Tibial nerve (tissue), 4 donors: ENCODE data around the gene COX7A2. TPM values are rescaled to one million over a fixed set of nuclear protein-coding genes. Genes with fewer than 3 reads are reported as not detected.

Source experiments
- DNase-seq, 2 donors: peaks; one replicate each; pipeline ENCODE4 v3.0.0-alpha.2; 2019; ENCODE audit warnings: low spot score in 2 of 2
- H3K27ac ChIP-seq, 4 donors: fragments of 200-600 bp; sonication (generic) in 3 of 4; one replicate each; pipeline ENCODE4 v1.5.1; 2017 to 2019; ENCODE audit warnings: mild to moderate bottlenecking in 1 of 4
- H3K27me3 ChIP-seq, 2 donors: fragments of 200-600 bp; sonication (generic) in 1 of 2; one replicate each; pipeline versions ENCODE4 v1.5.1 to v1.6.0; 2017 to 2019
- H3K36me3 ChIP-seq, 3 donors: fragments of 200-600 bp; sonication (generic); one replicate each; pipeline ENCODE4 v1.5.1; 2018 to 2019
- H3K4me1 ChIP-seq, 4 donors: fragments of 200-600 bp; sonication (generic) in 3 of 4; one replicate each; pipeline ENCODE4 v1.5.1; 2017 to 2019
- H3K4me3 ChIP-seq, 4 donors: fragments of 200-600 bp; sonication (generic) in 3 of 4; one replicate each; pipeline ENCODE4 v1.5.1; 2017 to 2019; ENCODE audit warnings: mild to moderate bottlenecking in 1 of 4, moderate library complexity in 1 of 4
- H3K9me3 ChIP-seq, 4 donors: fragments of 200-600 bp; sonication (generic) in 3 of 4; one replicate each; pipeline ENCODE4 v1.5.1; 2017 to 2019
- EP300 ChIP-seq, 2 donors: sonication (generic); formaldehyde crosslinking; IDR thresholded peaks; one replicate each; pipeline ENCODE4 v1.6.1; 2017; ENCODE audit warnings: antibody characterized with exemption in 2 of 2, mild to moderate bottlenecking in 1 of 2
- POLR2A ChIP-seq, 2 donors: fragments of 450-650 bp; IDR thresholded peaks; one replicate each; pipeline ENCODE4 v1.6.1; 2017; ENCODE audit warnings: antibody characterized with exemption in 2 of 2, mild to moderate bottlenecking in 2 of 2, moderate library complexity in 2 of 2
- WGBS, 2 donors: methylation state at CpG; one replicate each; pipeline ENCODE4 v1.1.5; 2018; 5-methylcytosine and 5-hydroxymethylcytosine counted together
- total RNA-seq, 4 donors: library from RNA; depleted of rRNA; stranded (reverse); fragments of >200 nt; gene quantifications; one replicate each; pipeline ENCODE4 v1.1.0, GENCODE V29; 2016
- TF ChIP-seq, protein P1 (sequence below), 5 experiments: fragments of 200-600 bp in 3 of 5; fragments of 450-650 bp in 2 of 5; sonication (generic) in 3 of 5; IDR thresholded peaks; one replicate each; pipeline ENCODE4 v1.5.1; 2016 to 2019; ENCODE audit warnings: antibody characterized with exemption in 5 of 5, mild to moderate bottlenecking in 3 of 5, moderate library complexity in 2 of 5

COX7A2 gene
- total RNA-seq, 4 donors from 2014 or later = 178 to 529 (median 230) TPM

- peaks cover 0 to 14% (median 0%) of the 10 kb centered on the region in 4 donors for H3K4me1 ChIP-seq
- no peak for DNase-seq
- WGBS, 2 donors = 81 to 83% methylated on average over 6 of the region's 6 CpGs
- TF ChIP-seq POLR2A (IDR thresholded peaks at IDR 0.05) (no peak), EP300 (IDR thresholded peaks at IDR 0.05) (no peak)
- TF ChIP-seq, protein P1, sequence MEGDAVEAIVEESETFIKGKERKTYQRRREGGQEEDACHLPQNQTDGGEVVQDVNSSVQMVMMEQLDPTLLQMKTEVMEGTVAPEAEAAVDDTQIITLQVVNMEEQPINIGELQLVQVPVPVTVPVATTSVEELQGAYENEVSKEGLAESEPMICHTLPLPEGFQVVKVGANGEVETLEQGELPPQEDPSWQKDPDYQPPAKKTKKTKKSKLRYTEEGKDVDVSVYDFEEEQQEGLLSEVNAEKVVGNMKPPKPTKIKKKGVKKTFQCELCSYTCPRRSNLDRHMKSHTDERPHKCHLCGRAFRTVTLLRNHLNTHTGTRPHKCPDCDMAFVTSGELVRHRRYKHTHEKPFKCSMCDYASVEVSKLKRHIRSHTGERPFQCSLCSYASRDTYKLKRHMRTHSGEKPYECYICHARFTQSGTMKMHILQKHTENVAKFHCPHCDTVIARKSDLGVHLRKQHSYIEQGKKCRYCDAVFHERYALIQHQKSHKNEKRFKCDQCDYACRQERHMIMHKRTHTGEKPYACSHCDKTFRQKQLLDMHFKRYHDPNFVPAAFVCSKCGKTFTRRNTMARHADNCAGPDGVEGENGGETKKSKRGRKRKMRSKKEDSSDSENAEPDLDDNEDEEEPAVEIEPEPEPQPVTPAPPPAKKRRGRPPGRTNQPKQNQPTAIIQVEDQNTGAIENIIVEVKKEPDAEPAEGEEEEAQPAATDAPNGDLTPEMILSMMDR (IDR thresholded peaks at IDR 0.05) = no peak
- no peaks in the 10 kb centered on the region for H3K9me3 ChIP-seq
- H3K27ac ChIP-seq = no peak overlapping the region
- no peaks in the 10 kb centered on the region for H3K36me3 ChIP-seq
- no peak overlapping the region for H3K4me3 ChIP-seq
- no peaks in the 10 kb centered on the region for H3K27me3 ChIP-seq
Measured at GRCh38 chr6:75224303-75224926, 19.2 kb downstream of the COX7A2 start.

GRCh38 chr6:75223428-75223827 is 20.2 kb downstream of the COX7A2 start:
- TF ChIP-seq EP300 (IDR thresholded peaks at IDR 0.05) = no peak
- TF ChIP-seq POLR2A (IDR thresholded peaks at IDR 0.05) = no peak
- TF ChIP-seq, protein P1 (IDR thresholded peaks at IDR 0.05) = no peak
- Histone ChIP-seq H3K36me3 (no peaks in the 10 kb centered on the region), H3K4me3 (no peak overlapping the region), H3K9me3 (no peaks in the 10 kb centered on the region), H3K4me1 (peaks cover 0 to 14% (median 0%) of the 10 kb centered on the region in 4 donors), H3K27ac (peak overlapping the region in 1 of 4 donors; percentile 45), H3K27me3 (no peaks in the 10 kb centered on the region)
- WGBS, 2 donors = 38% methylated on average over 2 of the region's 2 CpGs
- no peak for DNase-seq

GRCh38 chr6:75222261-75222660 is 21.3 kb downstream of the COX7A2 start:
- no peaks in the 10 kb centered on the region for H3K9me3 ChIP-seq
- no peaks in the 10 kb centered on the region for H3K36me3 ChIP-seq
- TF ChIP-seq EP300 (IDR thresholded peaks at IDR 0.05) = no peak
- TF ChIP-seq, protein P1 (IDR thresholded peaks at IDR 0.05) = no peak
- TF ChIP-seq POLR2A (IDR thresholded peaks at IDR 0.05) = no peak
- peaks cover 0 to 22% (median 0%) of the 10 kb centered on the region in 4 donors for H3K4me1 ChIP-seq
- H3K27me3 ChIP-seq = no peaks in the 10 kb centered on the region
- DNase-seq = no peak
- H3K4me3 ChIP-seq = no peak overlapping the region
- H3K27ac ChIP-seq = peak overlapping the region in 2 of 4 donors; percentile 45 to 59

DNA sequence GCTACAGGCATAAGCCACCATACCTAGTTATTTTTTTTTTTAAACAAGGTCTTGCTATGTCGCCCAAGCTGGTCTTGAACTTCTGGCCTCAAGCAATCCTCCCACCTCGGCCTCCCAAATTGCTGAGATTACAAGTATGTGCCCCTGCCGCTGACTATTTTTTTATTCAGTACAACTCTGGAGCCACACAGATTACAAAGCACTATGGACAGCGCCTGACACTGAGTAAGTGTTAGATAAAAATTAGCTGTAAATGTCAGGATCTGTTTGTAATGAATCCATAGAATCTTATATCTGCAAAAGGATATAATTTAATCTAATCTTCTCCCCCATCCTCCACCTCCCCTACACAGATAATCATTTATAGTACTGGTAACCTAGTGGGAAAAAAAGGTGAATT is 22.5 kb downstream of the COX7A2 start:
- Histone ChIP-seq H3K27me3 (no peaks in the 10 kb centered on the region), H3K4me3 (no peak overlapping the region), H3K27ac (no peak overlapping the region), H3K36me3 (no peaks in the 10 kb centered on the region), H3K9me3 (no peaks in the 10 kb centered on the region), H3K4me1 (peaks cover 0 to 29% (median 0%) of the 10 kb centered on the region in 4 donors)
- 82 to 86% methylated on average over 4 of the region's 4 CpGs for WGBS, 2 donors
- TF ChIP-seq POLR2A (IDR thresholded peaks at IDR 0.05) = no peak
- TF ChIP-seq, protein P1 (IDR thresholded peaks at IDR 0.05) = no peak
- TF ChIP-seq EP300 (IDR thresholded peaks at IDR 0.05) = no peak
- DNase-seq = no peak

GRCh38 chr6:75220357-75220756 is 23.2 kb downstream of the COX7A2 start:
- H3K36me3 ChIP-seq = no peaks in the 10 kb centered on the region
- H3K9me3 ChIP-seq = no peaks in the 10 kb centered on the region
- no peak overlapping the region for H3K4me3 ChIP-seq
- DNase-seq = no peak
- H3K27me3 ChIP-seq = no peaks in the 10 kb centered on the region
- no peak overlapping the region for H3K27ac ChIP-seq
- WGBS, 2 donors = 64 to 74% methylated on average over 1 of the region's 1 CpG
- TF ChIP-seq EP300 (IDR thresholded peaks at IDR 0.05) (no peak), POLR2A (IDR thresholded peaks at IDR 0.05) (no peak)
- TF ChIP-seq, protein P1 (IDR thresholded peaks at IDR 0.05) = no peak
- peaks cover 0 to 29% (median 0%) of the 10 kb centered on the region in 4 donors for H3K4me1 ChIP-seq
